Right hindlimb (tissue), 1 donor: Measurements from ENCODE around the gene FMNL2.

Experiments used
- DNase-seq: peaks from one replicate; pipeline ENCODE4 v3.0.0-alpha.2; 2018

Gene FMNL2

DNA sequence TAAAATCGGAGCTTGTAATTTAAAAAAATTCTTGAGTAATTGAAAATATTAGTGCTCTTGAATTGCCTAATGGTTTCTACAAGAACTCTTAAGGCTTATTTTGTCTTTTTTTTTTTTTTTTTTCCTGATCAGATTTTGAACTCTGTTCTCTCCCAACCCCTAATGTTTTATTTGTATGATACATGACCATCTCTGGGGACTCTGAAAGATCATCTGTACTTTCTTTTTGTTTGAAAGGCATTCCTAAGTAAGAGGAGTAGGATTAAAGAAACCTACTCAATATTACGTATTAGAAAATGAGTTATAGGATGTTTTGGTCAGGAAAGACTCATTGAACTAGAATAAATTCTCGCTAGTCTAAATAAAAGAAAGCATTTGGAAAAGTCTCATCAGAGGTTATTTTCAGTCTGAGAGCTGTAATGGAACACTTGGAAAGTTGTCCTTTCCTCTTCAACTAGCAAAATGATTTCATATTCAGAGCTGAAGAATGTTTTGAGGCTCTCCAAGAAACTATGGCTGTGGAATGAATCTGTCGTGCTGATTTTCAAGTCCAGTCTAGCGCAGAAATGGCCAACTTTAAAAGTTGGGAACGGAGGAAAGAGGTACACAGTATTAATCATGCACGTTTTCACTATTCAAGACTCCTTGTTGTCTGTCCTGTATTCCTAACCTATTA, 199.6 kb downstream of the FMNL2 start:
- no peak for DNase-seq

DNA sequence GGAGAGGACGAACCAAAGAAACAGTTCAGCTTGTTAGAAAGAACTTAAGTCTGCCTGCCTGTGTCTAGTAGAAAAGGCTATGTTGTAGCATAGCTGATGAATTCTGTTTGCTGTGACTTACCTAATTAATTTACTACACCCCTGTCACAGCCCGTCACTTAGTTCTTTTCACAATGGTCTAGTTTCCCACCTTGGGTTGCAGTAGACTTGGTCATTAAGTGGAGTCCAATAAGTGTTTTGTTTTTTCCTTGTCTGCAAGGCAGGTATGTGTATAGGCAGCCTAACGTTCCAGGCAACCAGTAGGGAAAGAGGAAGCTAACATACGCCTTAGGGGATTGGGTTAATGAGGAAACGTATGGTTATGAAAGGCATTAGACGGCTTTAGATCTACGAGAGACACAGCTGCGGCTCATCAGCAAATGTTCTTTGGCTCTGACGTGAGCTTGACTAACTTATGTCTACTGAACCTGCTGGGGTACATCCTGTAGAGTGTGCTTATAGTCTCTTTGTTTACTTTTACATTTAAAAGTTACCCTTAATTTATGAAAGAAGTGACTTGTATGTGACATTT, 202.2 kb downstream of the FMNL2 start:
- peak; percentile 51 for DNase-seq

DNA sequence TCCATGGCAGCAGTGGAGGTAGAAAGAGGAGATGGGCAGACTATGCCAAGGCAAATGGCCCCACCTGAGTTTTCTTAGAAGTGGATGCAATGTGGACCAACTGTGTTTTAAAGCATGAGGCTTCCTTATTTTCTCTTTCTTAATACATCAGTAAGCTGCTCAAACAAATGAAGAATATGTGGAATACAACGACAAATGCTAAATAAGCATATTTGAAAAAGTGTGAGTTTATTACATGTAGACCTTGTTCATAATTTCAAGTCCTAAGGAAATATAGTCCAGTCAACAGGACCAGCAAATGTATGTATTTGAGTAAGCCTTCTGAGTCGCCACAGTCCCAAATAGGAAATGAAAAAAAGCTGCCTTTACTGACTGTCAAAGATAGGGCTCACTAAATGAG, 204.4 kb downstream of the FMNL2 start:
- no peak for DNase-seq

DNA sequence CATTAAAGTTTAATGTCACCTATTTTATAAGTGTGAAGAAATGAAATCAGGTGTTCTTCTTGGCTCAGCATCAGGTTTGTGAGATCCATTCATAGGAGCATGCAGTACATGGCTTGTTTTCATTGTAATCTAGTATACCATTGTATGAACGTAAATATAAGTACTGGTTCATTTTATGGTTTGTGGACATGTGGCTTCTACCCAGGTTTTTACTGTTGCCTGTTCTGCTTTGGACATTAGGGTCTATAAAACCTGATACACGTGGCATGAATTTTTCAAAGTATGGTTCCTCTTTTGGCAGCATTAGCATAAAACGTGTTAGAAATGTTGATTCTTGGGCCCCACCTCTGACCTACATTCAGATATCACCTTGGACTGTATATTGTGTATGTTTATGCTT, 206.7 kb downstream of the FMNL2 start:
- DNase-seq = no peak

DNA sequence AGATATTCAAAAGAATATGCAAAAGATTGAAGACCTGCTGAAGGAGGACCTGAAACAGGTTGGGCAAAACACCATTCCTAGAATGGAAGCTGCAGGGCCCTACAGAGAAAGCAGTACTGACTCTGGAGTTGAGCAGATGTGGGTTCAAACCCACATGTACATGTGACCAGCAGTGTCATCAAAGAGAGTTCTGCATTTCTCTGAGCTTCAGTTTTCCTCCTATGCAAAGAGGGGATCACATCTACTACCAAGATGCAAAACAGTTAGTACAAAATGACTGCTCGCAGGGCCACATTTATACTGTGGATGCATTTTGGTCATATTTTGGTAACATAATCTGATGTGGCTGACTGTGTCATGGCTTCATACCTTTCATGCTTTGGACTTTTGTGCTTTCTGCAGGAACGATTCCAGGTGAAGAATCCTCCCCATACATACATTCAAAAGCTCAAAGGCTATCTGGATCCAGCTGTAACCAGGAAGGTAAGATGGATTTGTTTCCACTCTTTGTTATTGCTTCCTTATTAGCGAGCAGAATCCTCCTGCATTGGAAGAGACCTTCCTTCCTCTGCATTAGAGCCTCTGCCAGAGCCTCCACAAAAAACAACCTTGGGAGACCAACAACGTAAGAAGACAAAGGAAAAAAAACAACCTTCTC, 207.5 kb downstream of the FMNL2 start:
- DNase-seq = no peak

DNA sequence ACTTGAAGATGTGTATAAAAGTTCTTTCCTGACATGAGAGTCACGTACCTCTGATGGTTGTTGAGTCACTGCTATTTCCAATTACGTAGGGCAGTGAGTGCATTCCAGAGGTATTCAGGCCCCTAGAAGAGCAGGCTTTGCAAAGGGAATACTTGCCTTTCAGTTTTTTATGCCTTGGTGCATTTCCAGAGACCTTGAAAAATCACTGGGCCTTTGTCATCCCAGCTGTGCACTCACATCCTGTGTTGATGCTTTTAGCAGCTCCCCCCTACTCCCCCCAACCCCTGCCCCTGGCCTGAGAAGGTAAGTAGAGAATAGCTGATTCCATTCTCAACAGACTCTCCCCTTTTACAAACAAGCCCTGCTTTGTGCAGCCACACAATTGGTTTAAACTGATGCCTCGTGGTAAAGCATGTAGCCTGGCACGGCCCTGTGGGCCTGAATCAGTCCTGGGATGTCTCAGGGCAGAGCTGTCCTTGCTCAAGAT, 208.1 kb downstream of the FMNL2 start:
- DNase-seq = peak; percentile 69

DNA sequence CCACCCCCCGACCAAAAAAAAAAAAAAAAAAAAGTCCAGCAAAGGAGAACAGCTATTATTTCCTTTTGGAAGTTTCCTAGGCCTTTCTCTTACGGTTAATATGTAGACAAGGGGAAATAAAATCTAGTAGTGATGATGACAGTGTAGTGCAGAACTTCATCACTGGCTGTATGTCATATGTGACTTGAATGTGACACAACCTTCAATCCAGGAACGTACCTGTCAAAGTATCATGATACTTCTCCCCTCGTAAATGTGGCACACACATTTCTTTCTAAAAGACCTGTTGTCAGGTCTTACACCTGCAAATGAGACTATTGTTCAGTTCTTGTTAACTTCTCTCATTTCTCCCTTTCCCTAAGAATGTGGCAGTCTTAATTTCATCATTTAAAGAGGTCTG, 208.7 kb downstream of the FMNL2 start:
- DNase-seq = no peak

DNA sequence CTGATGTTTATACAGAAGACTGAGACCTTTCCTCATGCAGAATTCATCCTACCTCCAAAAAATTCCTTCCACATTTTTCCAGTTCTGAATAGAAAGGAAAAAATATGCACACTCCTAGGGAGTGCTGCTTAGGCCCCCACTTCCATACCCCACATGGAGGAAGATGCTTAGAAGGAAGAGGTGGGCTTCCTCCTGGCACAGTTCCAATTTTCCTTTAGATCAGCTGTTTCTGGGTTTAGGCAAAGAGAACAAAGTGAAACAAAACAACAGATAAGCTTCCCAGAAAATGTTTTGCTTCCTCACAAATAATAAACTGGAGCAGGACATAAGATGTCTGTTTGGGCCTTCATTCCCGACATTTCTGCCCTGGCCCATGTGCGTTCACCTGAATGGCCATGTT, 209.7 kb downstream of the FMNL2 start:
- DNase-seq = no peak

DNA sequence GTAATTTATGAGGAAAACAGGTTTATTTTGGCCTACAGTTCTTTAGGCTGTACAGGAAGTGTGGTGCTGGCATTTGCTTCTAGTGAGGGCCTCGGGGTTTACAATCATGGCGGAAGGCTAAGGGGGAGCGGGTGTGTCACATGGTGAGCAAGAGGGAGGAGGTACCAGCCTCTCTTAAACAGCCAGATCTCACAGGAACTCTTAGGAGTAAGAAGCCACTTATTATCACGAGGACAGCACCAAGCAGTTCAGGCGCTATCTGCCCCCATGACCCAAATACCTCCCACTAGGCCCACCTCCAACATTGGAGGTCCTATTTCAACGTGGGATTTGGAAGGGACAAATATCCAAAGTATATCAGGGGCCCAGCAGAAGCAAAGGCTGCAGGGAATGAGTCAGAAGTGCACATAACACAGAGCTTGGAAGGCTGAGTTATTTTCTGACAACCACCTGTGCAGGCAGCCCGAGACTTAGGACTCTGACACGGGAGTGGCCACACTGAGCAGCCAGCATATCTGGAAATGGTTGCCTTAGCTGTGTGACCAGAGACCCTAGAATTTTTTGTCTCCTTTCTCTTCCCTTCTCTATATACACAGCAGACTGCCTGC, 211.4 kb downstream of the FMNL2 start:
- DNase-seq = no peak

DNA sequence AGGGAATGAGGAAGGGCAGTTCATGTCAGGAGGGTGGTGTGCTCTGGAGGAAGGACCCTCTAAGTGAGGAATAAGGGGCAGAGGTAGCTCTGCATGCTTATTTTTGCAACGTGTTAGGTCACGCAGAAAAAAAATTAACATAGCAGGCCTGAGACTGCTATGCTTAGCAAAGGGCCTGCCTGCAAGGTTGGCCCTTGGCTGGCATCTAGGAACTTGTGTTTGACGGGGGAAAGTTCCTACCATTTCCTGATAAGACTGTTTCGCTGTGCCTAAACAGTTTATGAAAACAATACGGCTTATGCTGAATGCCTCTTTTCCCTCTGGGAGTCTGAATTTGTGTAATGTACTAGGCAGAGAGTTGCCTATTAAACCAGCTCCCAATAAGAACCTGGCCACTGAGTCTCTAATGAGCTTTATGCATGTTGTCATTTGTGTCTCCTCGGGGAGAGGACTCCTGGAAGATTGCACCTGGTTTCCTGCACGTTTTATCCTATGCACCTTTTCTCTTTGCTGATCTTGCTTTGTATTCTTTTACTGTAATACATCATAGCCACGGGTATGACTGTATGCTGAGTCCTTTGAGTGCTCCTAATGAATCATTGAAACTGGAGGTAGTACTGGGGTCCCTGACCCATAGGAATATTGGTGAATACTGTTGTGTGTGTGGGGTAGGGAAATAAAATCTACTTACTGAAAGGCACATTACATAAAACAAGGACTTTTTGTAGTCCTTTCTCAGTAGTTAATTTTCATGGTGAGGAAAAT, 213.3 kb downstream of the FMNL2 start:
- DNase-seq = no peak

DNA sequence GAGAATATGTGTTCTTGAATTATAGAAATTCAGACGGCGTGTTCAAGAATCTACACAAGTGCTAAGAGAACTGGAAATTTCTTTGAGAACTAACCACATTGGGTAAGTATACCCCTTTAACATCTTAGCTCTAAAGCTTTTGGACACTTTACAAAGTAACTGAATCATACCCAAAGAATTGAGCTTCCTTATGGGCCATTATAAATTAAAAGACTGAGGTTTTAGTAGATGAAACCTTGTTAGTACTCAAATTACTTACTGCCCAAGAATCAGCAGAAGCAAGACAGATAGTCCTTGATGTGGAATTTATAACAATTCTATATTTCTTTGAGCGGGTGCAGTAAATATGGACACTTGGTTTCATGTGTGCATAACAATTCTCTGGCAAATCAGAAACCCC, 214.0 kb downstream of the FMNL2 start:
- DNase-seq = no peak

DNA sequence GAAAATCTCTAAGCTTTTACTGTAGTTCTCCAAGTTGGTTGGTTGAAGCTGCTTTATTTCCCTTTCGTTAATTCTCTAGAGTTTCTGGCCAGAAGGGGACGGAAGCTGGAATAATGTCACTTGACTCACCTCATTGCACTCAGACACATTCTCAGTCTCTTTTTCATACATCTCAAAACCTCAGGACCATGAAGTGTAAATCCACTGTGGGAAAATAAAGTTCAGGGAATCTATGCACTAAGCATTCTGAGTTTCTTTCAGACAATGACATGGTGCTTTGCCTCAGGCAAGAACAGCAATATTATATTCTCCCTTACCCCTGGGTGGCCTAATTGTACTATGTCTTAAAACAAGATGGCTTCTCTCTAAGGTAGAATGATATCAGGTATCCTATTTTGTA, 214.4 kb downstream of the FMNL2 start:
- DNase-seq = no peak

DNA sequence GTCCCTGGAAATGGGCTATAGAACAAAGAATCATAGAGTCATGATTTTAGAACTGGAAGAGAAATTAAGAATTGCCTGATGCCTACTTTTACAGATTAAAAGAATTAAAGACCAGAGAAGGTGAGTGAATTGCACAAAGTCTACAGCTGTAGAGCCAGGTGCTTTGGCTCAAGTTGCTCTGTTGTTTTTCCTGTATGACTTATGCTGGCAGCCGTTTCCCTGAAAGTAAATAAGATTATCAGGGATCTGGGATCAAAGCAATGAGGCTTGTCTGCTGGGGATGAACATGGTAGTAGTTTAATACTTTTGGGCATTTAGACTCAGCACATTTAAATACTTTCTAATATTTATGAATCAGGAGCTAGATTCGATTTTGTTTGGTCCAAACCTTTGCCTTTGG, 215.4 kb downstream of the FMNL2 start:
- DNase-seq = no peak

DNA sequence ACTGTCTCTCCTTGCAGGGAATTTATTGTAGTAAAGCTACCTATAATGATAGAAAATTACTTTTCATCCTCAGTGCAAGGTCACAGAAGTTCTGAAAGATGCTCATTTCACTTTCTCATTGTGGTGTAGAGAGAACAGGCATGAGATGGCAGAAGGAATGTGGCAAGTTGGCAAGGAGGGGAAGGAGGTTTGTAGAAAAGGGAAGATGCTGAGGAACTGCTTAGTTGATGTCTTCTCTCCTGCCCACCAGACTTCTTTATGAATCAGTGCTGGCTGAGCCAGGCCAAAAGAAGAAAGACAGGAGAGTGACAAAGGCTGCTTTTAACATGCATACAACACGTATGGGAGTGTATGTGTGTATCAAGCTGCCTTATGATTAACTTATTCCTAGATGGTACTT, 217.9 kb downstream of the FMNL2 start:
- no peak for DNase-seq

DNA sequence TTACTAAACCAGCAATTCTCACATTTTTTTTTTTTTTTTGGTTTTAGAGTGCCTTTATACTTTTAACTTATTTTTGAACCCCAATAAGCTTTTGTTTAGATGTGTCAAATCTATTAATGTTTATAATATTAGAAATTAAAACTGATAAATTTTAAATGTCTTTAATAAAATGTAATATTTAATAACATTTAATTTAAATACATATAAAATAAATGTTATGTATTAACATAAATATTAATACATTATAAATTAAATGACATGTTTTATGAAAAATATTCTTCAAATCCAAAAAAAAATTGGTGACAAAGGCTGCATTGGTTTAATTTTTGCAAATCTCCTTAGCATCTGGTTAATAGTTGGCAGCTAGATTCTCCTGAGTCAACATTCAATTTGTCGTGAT, 218.5 kb downstream of the FMNL2 start:
- no peak for DNase-seq

DNA sequence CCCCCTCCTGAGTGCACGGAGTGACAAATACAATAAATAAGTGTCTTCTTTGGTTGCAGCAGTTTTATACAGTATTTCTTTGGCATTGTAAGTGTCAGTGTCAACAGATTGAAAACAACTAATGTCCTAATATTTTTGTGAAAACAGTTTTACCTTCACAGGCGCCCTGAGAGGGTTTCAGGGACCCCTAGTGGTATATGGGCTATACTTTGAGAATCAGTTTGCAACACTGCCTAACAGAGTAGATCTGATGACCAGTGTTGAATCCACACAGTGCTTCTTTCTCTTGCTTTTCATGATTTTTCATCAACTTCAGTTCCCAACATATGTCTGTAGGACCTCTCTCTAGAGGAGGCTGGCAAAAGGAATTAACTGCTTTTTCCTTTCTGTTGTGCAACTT, 220.1 kb downstream of the FMNL2 start:
- DNase-seq = no peak

DNA sequence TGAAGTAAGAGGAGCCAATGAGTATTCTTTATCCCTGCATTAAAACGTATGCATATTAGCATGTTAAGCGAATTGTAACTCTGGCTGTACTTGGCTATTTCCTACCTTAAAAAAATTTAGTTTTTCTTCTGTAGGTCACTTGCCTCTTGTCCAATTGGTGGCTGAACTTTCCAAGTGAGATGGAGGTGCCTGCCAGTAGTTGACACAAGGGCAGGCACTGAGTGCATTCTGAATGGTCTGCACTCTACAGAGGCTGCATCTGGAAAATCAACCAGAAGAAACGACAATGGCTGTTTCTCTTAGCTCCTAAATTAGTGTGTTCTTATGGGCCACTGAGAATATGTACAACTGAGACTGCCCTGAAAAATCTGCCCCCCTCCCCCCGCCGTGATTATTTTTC, 221.5 kb downstream of the FMNL2 start:
- no peak for DNase-seq

DNA sequence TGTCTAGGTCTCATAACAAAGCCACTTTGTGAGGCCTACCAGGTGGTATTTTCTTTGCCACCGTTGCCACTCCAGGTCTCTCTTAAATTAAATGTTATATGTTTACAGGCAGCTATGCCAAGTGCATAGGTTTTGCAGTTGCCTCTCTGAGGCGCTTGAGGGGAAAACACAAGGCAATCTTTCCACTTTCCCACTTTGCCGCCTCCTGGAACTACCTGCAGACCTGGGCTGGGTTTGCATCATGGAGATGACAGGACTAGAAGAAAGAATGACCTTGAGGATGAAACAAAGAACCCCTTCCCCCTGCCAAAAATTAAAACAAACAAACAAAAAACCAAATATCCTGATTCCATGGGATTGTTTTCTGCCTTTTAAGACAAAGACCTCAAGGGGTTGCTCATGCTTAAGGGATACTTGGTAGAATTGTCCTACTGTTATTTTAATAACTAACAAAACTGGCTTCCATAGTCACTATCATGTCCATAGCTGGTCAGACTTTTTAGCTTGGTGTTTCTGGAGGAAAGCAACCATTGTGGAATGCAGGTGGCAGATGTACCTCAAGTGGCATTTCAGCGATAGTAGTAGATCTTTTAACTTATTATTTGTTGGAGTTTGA, 222.4 kb downstream of the FMNL2 start:
- no peak for DNase-seq

DNA sequence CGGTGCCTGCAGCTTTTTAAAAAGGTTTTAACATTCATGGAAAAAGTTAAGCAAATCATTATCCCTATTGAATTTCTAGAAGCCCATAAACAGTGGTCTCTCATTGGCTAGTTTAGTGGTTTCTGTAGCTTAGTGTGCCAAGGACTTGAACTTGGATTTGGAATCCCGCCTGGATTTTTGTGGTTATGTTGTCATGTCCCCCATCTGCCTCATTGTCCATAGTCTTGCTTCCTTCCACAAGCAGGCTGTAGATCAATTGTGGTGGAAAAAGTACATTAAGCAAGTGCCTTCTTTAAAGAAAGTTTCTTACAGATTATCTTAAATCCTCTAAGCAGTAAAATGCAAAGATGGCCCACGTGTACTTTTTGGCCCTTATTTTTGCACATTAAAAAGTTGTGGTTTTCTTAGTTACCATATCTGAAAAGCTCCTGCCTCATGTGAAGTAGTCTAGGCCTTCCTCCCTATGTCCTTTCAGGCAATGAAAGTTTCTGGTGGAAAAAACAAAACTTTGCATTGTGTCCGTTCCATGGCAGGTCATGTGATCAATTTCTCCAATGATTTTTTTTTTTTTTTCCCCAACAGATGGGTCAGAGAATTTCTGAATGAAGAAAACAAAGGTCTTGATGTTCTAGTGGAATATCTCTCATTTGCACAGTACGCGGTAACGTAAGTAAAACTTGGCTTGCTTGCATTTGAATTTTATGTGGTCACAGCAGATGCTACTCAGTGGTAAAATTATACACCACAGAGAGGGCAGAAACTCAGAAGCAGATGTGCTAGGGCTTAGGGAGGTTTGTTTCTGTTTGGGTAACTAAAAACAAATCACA, 223.4 kb downstream of the FMNL2 start:
- peak; percentile 79 for DNase-seq

DNA sequence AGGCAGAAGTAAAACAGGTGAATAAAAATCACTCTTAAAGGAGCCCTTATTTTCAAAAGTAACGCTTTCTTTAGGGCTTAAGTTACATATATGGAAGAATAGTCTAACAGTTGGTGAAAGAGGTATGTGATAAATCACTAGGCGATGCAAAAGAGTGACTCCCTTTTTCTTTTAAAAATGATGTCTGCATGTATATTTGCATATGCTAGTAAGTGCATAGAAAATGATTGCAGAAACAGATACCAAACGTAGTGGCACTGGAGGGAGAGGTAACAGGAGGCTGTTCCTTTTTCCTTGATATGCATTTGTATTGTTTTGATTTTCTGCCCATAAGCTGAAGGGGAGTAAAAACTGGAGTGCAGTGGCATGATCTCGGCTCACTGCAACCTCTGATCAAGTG, 224.0 kb downstream of the FMNL2 start:
- DNase-seq = no peak

DNA sequence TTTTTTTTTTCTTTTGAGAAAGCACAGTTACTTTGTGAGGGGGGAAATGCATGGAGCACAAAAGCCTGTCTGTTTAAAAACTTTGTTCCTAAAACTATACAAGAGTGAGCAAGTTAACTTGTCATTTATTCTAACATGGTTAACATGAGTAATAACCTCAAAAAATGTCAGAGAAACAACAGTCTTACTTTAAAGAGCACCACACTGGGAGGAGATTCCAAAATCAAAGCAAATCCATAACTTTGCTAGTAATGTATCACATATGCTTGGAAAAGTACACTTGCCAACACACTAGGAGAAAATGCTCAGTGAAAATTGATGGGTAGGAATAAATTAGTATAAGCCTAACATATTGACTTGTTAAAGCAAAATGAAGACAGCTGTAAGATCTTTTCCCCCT, 225.2 kb downstream of the FMNL2 start:
- no peak for DNase-seq
